Measurements from ENCODE around the gene ATP8A2. TPM values are rescaled to one million over a fixed set of nuclear protein-coding genes. Genes with fewer than 3 reads are reported as not detected.

Gene ATP8A2
- total RNA-seq, 1 donor from 2014 or later: 0.27 TPM

DNA sequence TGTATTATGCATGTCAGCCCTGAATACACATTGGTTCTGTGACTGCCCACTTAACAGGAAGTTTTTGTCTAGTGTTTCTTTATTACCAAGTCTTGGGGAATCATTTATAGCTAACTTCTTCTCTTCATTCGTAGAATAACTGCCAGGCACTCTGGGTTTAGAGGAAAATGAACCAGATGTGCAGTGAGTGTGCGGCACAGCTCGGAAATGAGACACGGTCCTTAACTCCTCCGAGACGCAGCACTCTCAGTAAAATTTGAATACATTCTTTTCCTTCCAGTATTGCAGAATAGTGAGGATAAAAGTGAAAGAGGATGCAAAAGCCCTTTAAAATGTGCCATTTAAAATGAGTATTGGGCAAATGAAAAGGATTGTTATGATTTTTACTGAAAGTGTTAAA lies 29.2 kb downstream of the ATP8A2 start:
- H3K4me3 ChIP-seq: no peak overlapping the region
- H3K9me3 ChIP-seq (replicated peaks): no peaks in the 10 kb centered on the region
- intact Hi-C loops (cut with micrococcal nuclease): no loop called here
- no peaks in the 10 kb centered on the region for H3K4me1 ChIP-seq
- TF ChIP-seq, protein P1, sequence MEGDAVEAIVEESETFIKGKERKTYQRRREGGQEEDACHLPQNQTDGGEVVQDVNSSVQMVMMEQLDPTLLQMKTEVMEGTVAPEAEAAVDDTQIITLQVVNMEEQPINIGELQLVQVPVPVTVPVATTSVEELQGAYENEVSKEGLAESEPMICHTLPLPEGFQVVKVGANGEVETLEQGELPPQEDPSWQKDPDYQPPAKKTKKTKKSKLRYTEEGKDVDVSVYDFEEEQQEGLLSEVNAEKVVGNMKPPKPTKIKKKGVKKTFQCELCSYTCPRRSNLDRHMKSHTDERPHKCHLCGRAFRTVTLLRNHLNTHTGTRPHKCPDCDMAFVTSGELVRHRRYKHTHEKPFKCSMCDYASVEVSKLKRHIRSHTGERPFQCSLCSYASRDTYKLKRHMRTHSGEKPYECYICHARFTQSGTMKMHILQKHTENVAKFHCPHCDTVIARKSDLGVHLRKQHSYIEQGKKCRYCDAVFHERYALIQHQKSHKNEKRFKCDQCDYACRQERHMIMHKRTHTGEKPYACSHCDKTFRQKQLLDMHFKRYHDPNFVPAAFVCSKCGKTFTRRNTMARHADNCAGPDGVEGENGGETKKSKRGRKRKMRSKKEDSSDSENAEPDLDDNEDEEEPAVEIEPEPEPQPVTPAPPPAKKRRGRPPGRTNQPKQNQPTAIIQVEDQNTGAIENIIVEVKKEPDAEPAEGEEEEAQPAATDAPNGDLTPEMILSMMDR (IDR thresholded peaks at IDR 0.05; ENCODE audit: borderline replicate concordance): no peak
- H3K36me3 ChIP-seq: no peaks in the 10 kb centered on the region
- H3K27me3 ChIP-seq (ENCODE audit: low read depth): peaks cover 56% of the 10 kb centered on the region
- DNase-seq: no peak
- H3K27ac ChIP-seq (replicated peaks): no peak overlapping the region

DNA sequence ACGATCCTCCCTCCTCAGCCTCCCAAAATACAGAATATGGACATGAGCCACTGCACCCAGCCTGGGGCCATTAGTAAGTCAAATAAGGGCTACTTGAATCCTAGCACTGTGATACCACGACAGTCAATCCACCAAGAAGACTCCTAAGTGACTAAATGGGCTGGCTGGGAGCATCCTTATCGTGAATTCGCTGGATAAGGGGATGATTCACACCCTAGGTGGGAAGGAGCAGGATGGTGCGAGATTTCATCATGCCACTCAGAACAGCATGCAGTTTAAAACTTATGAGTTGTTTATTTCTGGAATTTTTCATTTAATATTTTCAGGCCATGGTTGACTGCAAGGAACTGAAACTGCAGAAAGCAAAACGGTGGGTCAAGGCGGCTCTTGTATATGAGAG lies 30.2 kb downstream of the ATP8A2 start:
- Histone ChIP-seq H3K4me3 (no peak overlapping the region), H3K27ac (replicated peaks) (no peak overlapping the region)

DNA sequence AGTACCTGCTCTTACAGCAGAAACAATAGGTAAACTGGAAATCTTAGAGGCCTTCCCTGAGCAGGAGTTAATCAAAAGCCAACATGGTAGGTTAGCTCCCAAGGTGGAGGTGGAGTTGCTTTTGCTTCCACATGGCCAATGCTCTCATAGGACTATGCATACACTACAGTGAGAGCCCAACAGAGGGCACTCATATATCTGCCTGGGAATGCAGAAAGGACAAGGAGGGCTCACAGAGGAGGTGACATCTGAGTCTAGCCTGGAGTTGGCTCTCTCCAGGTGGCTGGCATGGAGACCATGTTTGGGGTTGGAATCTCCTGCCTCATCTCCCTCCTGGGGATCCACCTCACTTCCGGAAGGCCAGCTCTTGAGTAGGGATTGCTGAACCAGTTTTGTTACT lies 34.6 kb downstream of the ATP8A2 start:
- H3K27me3 ChIP-seq (ENCODE audit: low read depth): peaks cover 29% of the 10 kb centered on the region
- H3K4me3 ChIP-seq: no peak overlapping the region
- DNase-seq: no peak
- H3K9me3 ChIP-seq (replicated peaks): no peaks in the 10 kb centered on the region
- no peaks in the 10 kb centered on the region for H3K4me1 ChIP-seq
- TF ChIP-seq, protein P1 (IDR thresholded peaks at IDR 0.05; ENCODE audit: borderline replicate concordance): no peak
- intact Hi-C loops (cut with micrococcal nuclease): no loop called here
- H3K27ac ChIP-seq (replicated peaks): no peak overlapping the region
- no peaks in the 10 kb centered on the region for H3K36me3 ChIP-seq

More for the DNA sequence above, 30.2 kb downstream of the ATP8A2 start:
- no peak for DNase-seq
- H3K36me3 ChIP-seq: no peaks in the 10 kb centered on the region
- TF ChIP-seq, protein P1 (IDR thresholded peaks at IDR 0.05; ENCODE audit: borderline replicate concordance): no peak
- peaks cover 54% of the 10 kb centered on the region for H3K27me3 ChIP-seq (ENCODE audit: low read depth)
- intact Hi-C loops (cut with micrococcal nuclease): no loop called here
- H3K4me1 ChIP-seq: no peaks in the 10 kb centered on the region
- H3K9me3 ChIP-seq (replicated peaks): no peaks in the 10 kb centered on the region

DNA sequence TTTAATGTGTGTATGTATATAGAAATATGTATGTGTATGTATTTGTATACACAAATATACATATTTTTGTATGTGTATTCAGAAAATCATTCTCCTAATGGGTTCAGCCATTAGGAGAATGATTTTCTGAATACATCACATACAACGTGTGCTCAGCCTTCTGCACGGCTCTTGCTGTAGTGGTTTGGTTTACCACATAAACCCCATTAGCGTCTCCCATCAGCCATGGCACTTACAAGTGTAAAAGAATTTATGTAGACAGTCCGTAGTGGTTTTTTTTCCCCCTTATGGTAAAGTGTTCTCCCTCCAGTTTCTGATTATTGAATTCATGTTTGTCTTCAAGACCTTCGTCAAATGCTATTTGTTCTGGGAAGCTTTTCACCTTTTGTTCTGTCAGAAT lies 38.2 kb downstream of the ATP8A2 start:
- Histone ChIP-seq H3K4me1 (no peaks in the 10 kb centered on the region), H3K36me3 (no peaks in the 10 kb centered on the region), H3K27me3 (ENCODE audit: low read depth) (peaks cover 32% of the 10 kb centered on the region), H3K27ac (replicated peaks) (no peak overlapping the region), H3K9me3 (replicated peaks) (no peaks in the 10 kb centered on the region), H3K4me3 (no peak overlapping the region)
- DNase-seq: no peak
- TF ChIP-seq, protein P1 (IDR thresholded peaks at IDR 0.05; ENCODE audit: borderline replicate concordance): no peak
- intact Hi-C loops (cut with micrococcal nuclease): no loop called here

DNA sequence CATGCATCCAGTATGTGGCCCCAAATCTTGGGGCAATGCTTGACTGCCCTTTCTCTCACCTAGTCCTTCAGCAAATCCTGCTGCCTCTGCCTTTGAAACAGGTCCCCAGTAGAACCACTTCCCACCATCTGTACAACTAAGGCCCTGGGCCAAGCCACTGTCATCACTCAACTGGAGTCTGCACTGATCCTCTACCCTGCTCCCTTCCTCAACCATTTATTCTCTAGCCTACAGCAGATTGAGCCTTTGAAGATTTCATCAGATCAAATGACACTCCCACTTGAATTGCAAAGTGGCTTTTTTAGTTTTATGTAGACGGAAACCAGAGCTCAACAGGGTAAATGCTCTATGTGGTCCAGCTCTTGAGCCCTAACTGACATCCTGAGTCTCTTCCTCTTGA lies 43.5 kb downstream of the ATP8A2 start:
- H3K27me3 ChIP-seq (ENCODE audit: low read depth): peaks cover 74% of the 10 kb centered on the region
- H3K4me3 ChIP-seq: no peak overlapping the region
- TF ChIP-seq, protein P1 (IDR thresholded peaks at IDR 0.05; ENCODE audit: borderline replicate concordance): no peak
- intact Hi-C loops (cut with micrococcal nuclease): no loop called here
- H3K36me3 ChIP-seq: no peaks in the 10 kb centered on the region
- H3K4me1 ChIP-seq: no peaks in the 10 kb centered on the region
- H3K27ac ChIP-seq (replicated peaks): no peak overlapping the region
- no peaks in the 10 kb centered on the region for H3K9me3 ChIP-seq (replicated peaks)
- no peak for DNase-seq

DNA sequence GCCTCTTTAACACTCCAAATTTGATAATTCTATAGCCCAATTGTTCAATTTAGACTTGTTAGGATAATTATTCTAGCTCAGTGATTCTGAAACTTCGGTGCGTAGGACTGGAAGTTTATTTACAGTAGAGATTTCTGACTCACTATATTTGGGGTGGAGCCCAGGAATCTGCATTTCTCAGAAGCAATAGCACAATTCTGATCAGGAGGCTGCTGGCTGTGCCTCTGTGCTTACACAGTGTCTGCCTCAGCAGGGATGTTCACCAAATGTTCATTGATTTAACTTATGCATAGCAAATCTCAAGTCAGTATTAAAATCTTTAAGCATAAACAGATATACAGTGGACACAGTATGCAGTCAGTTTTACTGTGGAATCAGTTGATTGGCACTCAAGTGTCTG lies 45.8 kb downstream of the ATP8A2 start:
- intact Hi-C loops (cut with micrococcal nuclease): no loop called here
- TF ChIP-seq, protein P1 (IDR thresholded peaks at IDR 0.05; ENCODE audit: borderline replicate concordance): no peak
- DNase-seq: no peak

More for the DNA sequence above, 45.8 kb downstream of the ATP8A2 start:
- H3K4me3 ChIP-seq: no peak overlapping the region
- H3K36me3 ChIP-seq: no peaks in the 10 kb centered on the region
- H3K4me1 ChIP-seq: no peaks in the 10 kb centered on the region
- H3K9me3 ChIP-seq (replicated peaks): no peaks in the 10 kb centered on the region
- peaks cover 78% of the 10 kb centered on the region for H3K27me3 ChIP-seq (ENCODE audit: low read depth)
- H3K27ac ChIP-seq (replicated peaks): no peak overlapping the region

Measured in left ventricle myocardium inferior (tissue), 1 donor.